HG02642 (cell line): ENCODE results near the gene TRAF2.

Experiments used
- ATAC-seq: cut with Tn5 transposase; IDR thresholded peaks from one replicate; pipeline ENCODE4 v1.9.1; 2021; ENCODE audit warnings: mild to moderate bottlenecking; ENCODE audit not compliant: unreplicated experiment, poor library complexity

Gene TRAF2

GRCh38 chr9:136972335-136972734 is 86.0 kb downstream of the TRAF2 start:
- ATAC-seq: no peak

GRCh38 chr9:136972743-136973142 is 86.4 kb downstream of the TRAF2 start:
- no peak for ATAC-seq

GRCh38 chr9:136973618-136974617 is 87.6 kb downstream of the TRAF2 start:
- ATAC-seq: no peak

GRCh38 chr9:136974817-136975535 is 88.7 kb downstream of the TRAF2 start:
- ATAC-seq: no peak

- no peak for ATAC-seq
Observed at GRCh38 chr9:136975644-136976043, 89.3 kb downstream of the TRAF2 start.
